Measurements from ENCODE around the gene ENOX1.

Gene ENOX1

GRCh38 chr13:43196086-43196621 is 590.6 kb downstream of the ENOX1 start:
- TF ChIP-seq GLIS1 (tag by site-specific recombination; IDR thresholded peaks at IDR 0.05) (peak; percentile 20; the same call in 1 of the 2 replicates), ZNF791 (tag by site-specific recombination; IDR thresholded peaks at IDR 0.05) (no peak), ZNF654 (tag by site-specific recombination; IDR thresholded peaks at IDR 0.05; ENCODE audit: low read depth) (peak; percentile 17; the same call in 1 of the 2 replicates)
- Histone ChIP-seq H3K9me3 (ENCODE audit: control insufficient read depth, insufficient read depth, low read depth, low read length) (no peaks in the 10 kb centered on the region), H3K27ac (ENCODE audit: extremely low read depth, low read depth, low read length) (no peak overlapping the region), H3K4me1 (ENCODE audit: control insufficient read depth, insufficient read depth, low read length) (no peaks in the 10 kb centered on the region), H3K36me3 (ENCODE audit: control insufficient read depth in 2 of 2, insufficient read depth in 1 of 2, low read length in 2 of 2) (no peaks in the 10 kb centered on the region), H3K4me3 (ENCODE audit: low read depth, low read length) (no peak overlapping the region)
- ChIA-PET POLR2A (no interaction called here), CTCF (no interaction called here)

GRCh38 chr13:43195551-43195950 is 591.2 kb downstream of the ENOX1 start:
- no peak overlapping the region for H3K27ac ChIP-seq (ENCODE audit: extremely low read depth, low read depth, low read length)
- POLR2A ChIA-PET = no interaction called here
- H3K4me1 ChIP-seq (ENCODE audit: control insufficient read depth, insufficient read depth, low read length) = no peaks in the 10 kb centered on the region
- TF ChIP-seq ZNF266 (tag by site-specific recombination; IDR thresholded peaks at IDR 0.05; ENCODE audit: low read depth) (no peak), ZFP3 (tag by site-specific recombination; IDR thresholded peaks at IDR 0.05; ENCODE audit: low read depth) (no peak), ZNF776 (tag by site-specific recombination; IDR thresholded peaks at IDR 0.05; ENCODE audit: borderline replicate concordance) (no peak), ZBTB1 (tag by site-specific recombination; IDR thresholded peaks at IDR 0.05) (no peak), RBAK (tag by site-specific recombination; IDR thresholded peaks at IDR 0.05) (no peak), ZNF792 (tag by site-specific recombination; IDR thresholded peaks at IDR 0.05) (no peak), ZNF654 (tag by site-specific recombination; IDR thresholded peaks at IDR 0.05; ENCODE audit: low read depth) (0 out of 2 replicates have a peak, but pooled peaks have one; percentile 3)
- CTCF ChIA-PET = no interaction called here
- H3K4me3 ChIP-seq (ENCODE audit: low read depth, low read length) = no peak overlapping the region
- H3K36me3 ChIP-seq (ENCODE audit: control insufficient read depth in 2 of 2, insufficient read depth in 1 of 2, low read length in 2 of 2) = no peaks in the 10 kb centered on the region
- no peaks in the 10 kb centered on the region for H3K9me3 ChIP-seq (ENCODE audit: control insufficient read depth, insufficient read depth, low read depth, low read length)

DNA sequence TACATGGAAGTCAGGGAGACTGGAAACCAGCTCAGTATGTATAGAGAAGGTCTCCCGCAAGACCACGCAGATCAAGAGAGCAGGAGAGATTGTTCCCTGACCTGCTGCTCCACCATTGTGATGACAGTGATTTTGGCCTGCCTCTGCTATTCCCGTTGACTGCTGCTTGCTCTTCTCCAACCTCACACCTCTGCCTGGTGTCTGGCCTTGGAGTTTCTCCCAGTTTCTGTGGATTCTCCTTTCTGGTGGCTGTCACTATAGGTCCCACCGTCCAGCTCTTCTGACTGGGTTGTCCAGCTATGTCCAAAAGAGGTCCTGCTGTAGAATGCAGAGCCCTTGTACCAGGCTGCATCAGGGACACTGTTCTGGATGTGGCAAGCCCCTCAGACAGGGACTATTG is 591.7 kb downstream of the ENOX1 start:
- CTCF ChIA-PET = no interaction called here
- Histone ChIP-seq H3K36me3 (ENCODE audit: control insufficient read depth in 2 of 2, insufficient read depth in 1 of 2, low read length in 2 of 2) (no peaks in the 10 kb centered on the region), H3K4me3 (ENCODE audit: low read depth, low read length) (no peak overlapping the region), H3K4me1 (ENCODE audit: control insufficient read depth, insufficient read depth, low read length) (no peaks in the 10 kb centered on the region), H3K9me3 (ENCODE audit: control insufficient read depth, insufficient read depth, low read depth, low read length) (no peaks in the 10 kb centered on the region), H3K27ac (ENCODE audit: extremely low read depth, low read depth, low read length) (no peak overlapping the region)
- POLR2A ChIA-PET = no interaction called here
- no peak for TF ChIP-seq ZNF596 (tag by site-specific recombination; IDR thresholded peaks at IDR 0.05)
- TF ChIP-seq, protein P1, sequence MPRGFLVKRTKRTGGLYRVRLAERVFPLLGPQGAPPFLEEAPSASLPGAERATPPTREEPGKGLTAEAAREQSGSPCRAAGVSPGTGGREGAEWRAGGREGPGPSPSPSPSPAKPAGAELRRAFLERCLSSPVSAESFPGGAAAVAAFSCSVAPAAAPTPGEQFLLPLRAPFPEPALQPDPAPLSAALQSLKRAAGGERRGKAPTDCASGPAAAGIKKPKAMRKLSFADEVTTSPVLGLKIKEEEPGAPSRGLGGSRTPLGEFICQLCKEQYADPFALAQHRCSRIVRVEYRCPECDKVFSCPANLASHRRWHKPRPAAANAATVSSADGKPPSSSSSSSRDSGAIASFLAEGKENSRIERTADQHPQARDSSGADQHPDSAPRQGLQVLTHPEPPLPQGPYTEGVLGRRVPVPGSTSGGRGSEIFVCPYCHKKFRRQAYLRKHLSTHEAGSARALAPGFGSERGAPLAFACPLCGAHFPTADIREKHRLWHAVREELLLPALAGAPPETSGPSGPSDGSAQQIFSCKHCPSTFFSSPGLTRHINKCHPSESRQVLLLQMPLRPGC (tag by site-specific recombination; IDR thresholded peaks at IDR 0.05) = no peak
- no peak for TF ChIP-seq ZBTB7A (tag by site-specific recombination; IDR thresholded peaks at IDR 0.05; ENCODE audit: low read depth)
- no peak for TF ChIP-seq ZNF184 (tag by site-specific recombination; IDR thresholded peaks at IDR 0.05)
- TF ChIP-seq HOXA7 (CRISPR knock-in tag; IDR thresholded peaks at IDR 0.05; ENCODE audit: borderline replicate concordance) = no peak
- no peak for TF ChIP-seq HOXC10 (CRISPR knock-in tag; IDR thresholded peaks at IDR 0.05)
- no peak for TF ChIP-seq PRDM10 (tag by site-specific recombination; IDR thresholded peaks at IDR 0.05)
- TF ChIP-seq ZNF335 (tag by site-specific recombination; conservative IDR thresholded peaks at IDR 0.05) = no peak
- no peak for TF ChIP-seq ZNF10 (tag by site-specific recombination; IDR thresholded peaks at IDR 0.05)
- TF ChIP-seq ZBTB20 (tag by site-specific recombination; IDR thresholded peaks at IDR 0.05) = no peak
- TF ChIP-seq KLF9 (tag by site-specific recombination; IDR thresholded peaks at IDR 0.05; ENCODE audit: low read depth) = no peak
- no peak for TF ChIP-seq ZNF510 (tag by site-specific recombination; IDR thresholded peaks at IDR 0.05; ENCODE audit: insufficient replicate concordance)
- TF ChIP-seq TSHZ1 (tag by site-specific recombination; IDR thresholded peaks at IDR 0.05; ENCODE audit: borderline replicate concordance) = no peak
- no peak for TF ChIP-seq OVOL3 (tag by site-specific recombination; IDR thresholded peaks at IDR 0.05)
- TF ChIP-seq ZNF624 (tag by site-specific recombination; IDR thresholded peaks at IDR 0.05) = no peak

Measured in HEK293 (cell line).